OCI-LY3 (cell line): Measurements from ENCODE around the gene SUPT3H.

Experiments
- H2AFZ ChIP-seq: fragments of 200-600, 300-600 bp; shearing (Covaris generic); 2 replicates; pipeline ENCODE4 v1.6.0; 2014; ENCODE audit warnings: antibody characterized with exemption, low read depth, low read length
- H3K27ac ChIP-seq: fragments of 200-600, 300-600 bp; sonication (generic); 2 replicates; pipeline ENCODE4 v1.5.1; 2014; ENCODE audit warnings: mild to moderate bottlenecking, low read length, moderate library complexity, mixed read lengths
- H3K27me3 ChIP-seq: fragments of 200-600, 300-600 bp; sonication (generic); 2 replicates; pipeline ENCODE4 v1.6.1; 2014; ENCODE audit warnings: low read depth, low read length, mixed read lengths
- H3K36me3 ChIP-seq: fragments of 200-600, 300-600 bp; sonication (generic); replicated peaks from 2 replicates; pipeline ENCODE3; 2014; ENCODE audit warnings: low read depth, low read length, mixed read lengths
- H3K4me1 ChIP-seq: fragments of 300-600, 200-600 bp; sonication (generic); 2 replicates; pipeline ENCODE4 v1.6.1; 2014; ENCODE audit warnings: low read length, mixed read lengths
- H3K4me2 ChIP-seq: fragments of 200-600, 300-600 bp; sonication (generic); 2 replicates; pipeline ENCODE4 v1.6.1; 2014; ENCODE audit warnings: low read length, mixed read lengths
- H3K4me3 ChIP-seq: fragments of 300-600, 200-600 bp; sonication (generic); 2 replicates; pipeline ENCODE4 v1.5.1; 2014; ENCODE audit warnings: antibody characterized with exemption, mild to moderate bottlenecking, low read length, moderate library complexity
- H3K79me2 ChIP-seq: fragments of 300-600, 200-600 bp; shearing (Covaris generic); 2 replicates; pipeline ENCODE4 v1.6.1; 2014; ENCODE audit warnings: mild to moderate bottlenecking, low read length, mixed read lengths
- H3K9ac ChIP-seq: fragments of 300-600, 200-600 bp; shearing (Covaris generic); 2 replicates; pipeline ENCODE4 v1.6.0; 2014; ENCODE audit warnings: mild to moderate bottlenecking, low read length, moderate library complexity
- H3K9me3 ChIP-seq: fragments of 200-600, 300-600 bp; shearing (Covaris generic); 2 replicates; pipeline ENCODE4 v1.6.1; 2014; ENCODE audit warnings: low read length, mixed read lengths; ENCODE audit not compliant: insufficient read depth
- H4K20me1 ChIP-seq: fragments of 200-600, 300-600 bp; sonication (generic); 2 replicates; pipeline ENCODE4 v1.6.1; 2016; ENCODE audit warnings: low read length, mixed read lengths; ENCODE audit not compliant: insufficient read depth
- EZH2phosphoT487 ChIP-seq: fragments of 200-600 bp; shearing (Covaris generic); IDR thresholded peaks from 2 replicates; pipeline ENCODE4 v1.6.1; 2018; ENCODE audit warnings: antibody characterized with exemption, mixed run types, low read depth
- TF ChIP-seq, protein P1 (sequence below): fragments of 200-600, 300-600 bp; sonication (generic); IDR thresholded peaks from 2 replicates; pipeline ENCODE4 v1.5.1; 2014; ENCODE audit warnings: antibody characterized with exemption, low read length, low read depth

The SUPT3H gene

DNA sequence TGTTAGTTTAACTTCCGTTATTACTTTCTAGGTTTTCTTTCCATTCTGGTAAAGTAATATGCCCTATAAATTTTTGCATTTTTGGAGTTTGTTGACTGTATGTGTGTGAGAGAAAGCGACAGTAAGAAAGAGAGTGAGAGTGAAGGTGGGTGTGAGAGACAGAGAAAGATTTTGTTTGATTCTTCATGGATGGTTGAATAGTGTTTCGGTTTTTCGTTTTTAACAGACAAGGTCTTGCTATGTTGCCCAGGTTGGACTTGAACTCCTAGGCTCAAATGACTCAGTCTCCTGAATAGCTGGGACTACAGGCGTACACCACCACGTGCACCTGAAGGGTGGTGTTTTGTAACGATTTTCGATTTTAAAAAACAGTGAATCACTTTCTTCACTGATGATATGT is 378.7 kb downstream of the SUPT3H start:
- Histone ChIP-seq H3K36me3 (no peaks in the 10 kb centered on the region), H4K20me1 (no peaks in the 10 kb centered on the region), H2AFZ (no peak overlapping the region), H3K9me3 (no peaks in the 10 kb centered on the region), H3K27ac (no peak overlapping the region), H3K4me3 (no peak overlapping the region), H3K27me3 (no peaks in the 10 kb centered on the region), H3K4me2 (peak overlapping the region; percentile 8), H3K79me2 (no peaks in the 10 kb centered on the region), H3K4me1 (peaks cover 32% of the 10 kb centered on the region), H3K9ac (no peak overlapping the region)
- TF ChIP-seq, protein P1, sequence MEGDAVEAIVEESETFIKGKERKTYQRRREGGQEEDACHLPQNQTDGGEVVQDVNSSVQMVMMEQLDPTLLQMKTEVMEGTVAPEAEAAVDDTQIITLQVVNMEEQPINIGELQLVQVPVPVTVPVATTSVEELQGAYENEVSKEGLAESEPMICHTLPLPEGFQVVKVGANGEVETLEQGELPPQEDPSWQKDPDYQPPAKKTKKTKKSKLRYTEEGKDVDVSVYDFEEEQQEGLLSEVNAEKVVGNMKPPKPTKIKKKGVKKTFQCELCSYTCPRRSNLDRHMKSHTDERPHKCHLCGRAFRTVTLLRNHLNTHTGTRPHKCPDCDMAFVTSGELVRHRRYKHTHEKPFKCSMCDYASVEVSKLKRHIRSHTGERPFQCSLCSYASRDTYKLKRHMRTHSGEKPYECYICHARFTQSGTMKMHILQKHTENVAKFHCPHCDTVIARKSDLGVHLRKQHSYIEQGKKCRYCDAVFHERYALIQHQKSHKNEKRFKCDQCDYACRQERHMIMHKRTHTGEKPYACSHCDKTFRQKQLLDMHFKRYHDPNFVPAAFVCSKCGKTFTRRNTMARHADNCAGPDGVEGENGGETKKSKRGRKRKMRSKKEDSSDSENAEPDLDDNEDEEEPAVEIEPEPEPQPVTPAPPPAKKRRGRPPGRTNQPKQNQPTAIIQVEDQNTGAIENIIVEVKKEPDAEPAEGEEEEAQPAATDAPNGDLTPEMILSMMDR = no peak
- no peak for TF ChIP-seq EZH2phosphoT487

DNA sequence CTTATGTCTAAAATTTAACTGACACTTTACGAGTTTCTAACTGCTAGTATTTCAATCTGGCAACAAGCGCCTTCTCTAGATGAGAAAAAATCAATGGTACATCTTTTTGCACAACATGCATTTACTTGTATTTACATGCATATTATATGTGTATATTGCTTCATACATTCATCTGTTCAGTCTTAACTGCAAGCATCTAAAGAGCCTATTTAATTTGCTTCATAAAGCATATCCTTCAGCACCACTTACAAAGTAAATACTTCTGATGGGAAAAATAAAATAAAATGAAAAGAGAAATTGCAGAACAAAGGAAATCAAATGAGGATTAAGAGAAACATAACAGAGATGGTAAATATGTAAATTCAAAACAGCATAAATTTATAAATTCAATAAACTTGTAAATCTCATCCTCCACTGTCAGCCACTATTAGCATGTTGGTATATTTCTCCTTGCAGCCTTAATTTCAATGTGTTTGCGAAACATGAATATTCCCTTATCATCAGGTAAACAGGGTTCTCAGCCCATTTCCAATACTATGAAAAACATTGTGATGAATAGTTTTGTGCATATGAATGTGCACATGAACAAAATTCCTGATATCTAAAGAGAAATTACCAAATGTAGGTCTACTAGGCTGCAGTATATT is 382.1 kb downstream of the SUPT3H start:
- Histone ChIP-seq H3K27me3 (no peaks in the 10 kb centered on the region), H3K4me1 (peaks cover 17% of the 10 kb centered on the region), H2AFZ (no peak overlapping the region), H3K36me3 (no peaks in the 10 kb centered on the region), H3K4me2 (no peak overlapping the region), H4K20me1 (no peaks in the 10 kb centered on the region), H3K9me3 (no peaks in the 10 kb centered on the region), H3K4me3 (no peak overlapping the region), H3K27ac (no peak overlapping the region), H3K9ac (no peak overlapping the region), H3K79me2 (no peaks in the 10 kb centered on the region)
- TF ChIP-seq EZH2phosphoT487 = no peak
- TF ChIP-seq, protein P1 = no peak

DNA sequence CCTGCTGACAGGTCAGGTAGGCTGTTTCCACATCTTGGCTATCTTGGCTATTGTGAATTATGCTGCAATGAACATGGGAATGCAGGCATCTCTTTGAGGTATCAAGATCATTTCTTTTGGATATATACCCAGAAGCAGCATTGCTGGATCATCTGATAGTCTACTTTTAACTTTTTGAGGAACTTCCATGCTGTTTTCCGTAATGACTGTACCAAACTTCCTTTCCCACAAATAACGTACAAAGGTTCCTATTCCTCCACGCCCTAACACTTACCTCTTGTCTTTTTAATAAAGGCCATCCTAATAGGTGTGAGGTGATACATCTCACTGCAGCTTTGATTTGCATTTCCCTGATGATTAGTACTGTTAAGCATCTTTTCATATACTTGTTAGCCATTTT is 388.3 kb downstream of the SUPT3H start:
- no peaks in the 10 kb centered on the region for H3K9me3 ChIP-seq
- no peaks in the 10 kb centered on the region for H3K4me1 ChIP-seq
- no peak overlapping the region for H2AFZ ChIP-seq
- H3K27ac ChIP-seq = no peak overlapping the region
- no peak overlapping the region for H3K4me2 ChIP-seq
- TF ChIP-seq EZH2phosphoT487 = no peak
- TF ChIP-seq, protein P1 = no peak
- H3K27me3 ChIP-seq = no peaks in the 10 kb centered on the region
- no peaks in the 10 kb centered on the region for H4K20me1 ChIP-seq
- H3K9ac ChIP-seq = no peak overlapping the region
- no peak overlapping the region for H3K4me3 ChIP-seq
- H3K79me2 ChIP-seq = no peaks in the 10 kb centered on the region
- H3K36me3 ChIP-seq = no peaks in the 10 kb centered on the region

DNA sequence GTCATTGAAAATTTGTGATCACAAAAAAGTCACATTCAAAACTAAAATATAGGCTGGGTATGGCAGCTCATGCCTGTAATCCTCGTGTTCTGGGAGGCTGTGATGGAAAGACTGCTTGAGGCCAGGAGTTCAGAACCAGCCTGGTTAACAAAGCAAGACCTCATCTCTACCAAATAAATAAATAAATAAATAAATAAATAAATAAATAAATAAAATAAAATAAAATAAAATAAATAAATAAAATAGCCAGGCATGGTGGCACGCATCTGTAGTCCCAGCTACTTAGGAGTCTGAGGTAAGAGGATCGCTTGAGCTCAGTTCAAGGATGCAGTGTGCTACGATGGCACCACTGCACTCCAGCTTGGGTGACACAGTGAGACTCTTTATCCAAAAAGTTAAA is 392.7 kb downstream of the SUPT3H start:
- no peak overlapping the region for H3K4me3 ChIP-seq
- H3K9me3 ChIP-seq = no peaks in the 10 kb centered on the region
- no peak overlapping the region for H3K4me2 ChIP-seq
- no peak overlapping the region for H2AFZ ChIP-seq
- no peak for TF ChIP-seq EZH2phosphoT487
- TF ChIP-seq, protein P1 = no peak
- H4K20me1 ChIP-seq = no peaks in the 10 kb centered on the region
- H3K27ac ChIP-seq = no peak overlapping the region
- no peaks in the 10 kb centered on the region for H3K4me1 ChIP-seq
- H3K36me3 ChIP-seq = no peaks in the 10 kb centered on the region
- H3K27me3 ChIP-seq = no peaks in the 10 kb centered on the region
- H3K9ac ChIP-seq = no peak overlapping the region
- no peaks in the 10 kb centered on the region for H3K79me2 ChIP-seq
